CD14-positive monocyte (primary cell): ENCODE results near the gene TSHZ2. TPM values are rescaled to one million over a fixed set of nuclear protein-coding genes. Genes with fewer than 3 reads are reported as not detected.

ENCODE experiments used
- DNase-seq, 3 donors: peaks; one replicate each; pipeline ENCODE4 v3.0.0-alpha.2; 2011 to 2022
- H2AFZ ChIP-seq: 2 replicates; pipeline ENCODE4 v1.6.0; 2012; ENCODE audit warnings: mild to moderate bottlenecking, low read depth, low read length, inconsistent platforms; ENCODE audit not compliant: insufficient read depth, poor library complexity, severe bottlenecking
- H3K27ac ChIP-seq, 2 donors: 1 replicate in 1 of 2; 2 replicates in 1 of 2; pipeline ENCODE4 v1.5.1; 2012 to 2013; ENCODE audit warnings: low read length in 2 of 2, control low read depth in 1 of 2, inconsistent platforms in 1 of 2, low read depth in 1 of 2, mild to moderate bottlenecking in 1 of 2
- H3K27me3 ChIP-seq, 2 donors: one replicate each; pipeline versions ENCODE4 v1.6.0 to v1.6.1; 2011 to 2013; ENCODE audit warnings: low read length in 2 of 2; ENCODE audit not compliant: control insufficient read depth in 2 of 2, insufficient read depth in 2 of 2
- H3K36me3 ChIP-seq, 2 donors: replicated peaks in 1 of 2; 1 replicate in 1 of 2; 2 replicates in 1 of 2; pipeline versions ENCODE4 v1.5.1 to v1.6.1; 2012 to 2013; ENCODE audit warnings: low read length in 2 of 2, control low read depth in 1 of 2, inconsistent platforms in 1 of 2, mild to moderate bottlenecking in 1 of 2; ENCODE audit not compliant: insufficient read depth in 2 of 2, control insufficient read depth in 1 of 2
- H3K4me1 ChIP-seq, 2 donors: 1 replicate in 1 of 2; 2 replicates in 1 of 2; pipeline versions ENCODE4 v1.5.1 to v1.6.1; 2012 to 2013; ENCODE audit warnings: low read length in 2 of 2, control low read depth in 1 of 2, inconsistent platforms in 1 of 2, mild to moderate bottlenecking in 1 of 2, moderate library complexity in 1 of 2; ENCODE audit not compliant: insufficient read depth in 2 of 2, control insufficient read depth in 1 of 2
- H3K4me2 ChIP-seq: replicated peaks from 2 replicates; pipeline ENCODE3; 2012; ENCODE audit warnings: low read length, moderate library complexity, mild to moderate bottlenecking; ENCODE audit not compliant: poor library complexity, severe bottlenecking; ENCODE audit errors: extremely low read depth
- H3K4me3 ChIP-seq, 3 experiments: fragments of 200-600 bp in 1 of 3; sonication (generic) in 1 of 3; replicated peaks in 1 of 3; 1 replicate in 2 of 3; 2 replicates in 1 of 3; pipeline ENCODE4 v1.5.1; 2011 to 2013; ENCODE audit warnings: low read length in 3 of 3, mild to moderate bottlenecking in 3 of 3, control low read depth in 2 of 3, low read depth in 2 of 3, inconsistent platforms in 1 of 3, moderate library complexity in 1 of 3
- H3K79me2 ChIP-seq: 2 replicates; pipeline ENCODE4 v1.6.0; 2012; ENCODE audit warnings: mild to moderate bottlenecking, control low read depth, inconsistent platforms, low read length, moderate library complexity; ENCODE audit not compliant: insufficient read depth
- H3K9ac ChIP-seq: 2 replicates; pipeline ENCODE4 v1.6.0; 2017; ENCODE audit warnings: low read length, mild to moderate bottlenecking; ENCODE audit not compliant: insufficient read depth, poor library complexity, severe bottlenecking
- H3K9me3 ChIP-seq, 2 donors: replicated peaks in 1 of 2; 1 replicate in 1 of 2; 2 replicates in 1 of 2; pipeline versions ENCODE4 v1.5.1 to v1.6.1; 2012 to 2013; ENCODE audit warnings: low read length in 2 of 2, control low read depth in 1 of 2; ENCODE audit not compliant: control insufficient read depth in 1 of 2, insufficient read depth in 1 of 2
- H4K20me1 ChIP-seq: 2 replicates; pipeline ENCODE4 v1.6.0; 2012; ENCODE audit warnings: mild to moderate bottlenecking, low read length, control low read depth, moderate library complexity; ENCODE audit not compliant: insufficient read depth
- H3K27ac Mint-ChIP-seq, 7 donors: one replicate each; pipeline ENCODE4 v1.8.0; 2020; ENCODE audit warnings: mild to moderate bottlenecking in 7 of 7, mixed read lengths in 7 of 7, moderate library complexity in 6 of 7, inconsistent platforms in 2 of 7
- H3K27me3 Mint-ChIP-seq, 3 donors: one replicate each; pipeline ENCODE4 v1.8.0; 2021 to 2022; ENCODE audit warnings: low read depth in 3 of 3, mild to moderate bottlenecking in 3 of 3, mixed read lengths in 3 of 3, moderate library complexity in 3 of 3, inconsistent platforms in 1 of 3
- H3K36me3 Mint-ChIP-seq, 2 donors: one replicate each; pipeline ENCODE4 v1.8.0; 2020; ENCODE audit warnings: mixed read lengths in 2 of 2, inconsistent platforms in 1 of 2, mild to moderate bottlenecking in 1 of 2
- H3K4me1 Mint-ChIP-seq: one replicate; pipeline ENCODE4 v1.8.0; 2020; ENCODE audit warnings: mild to moderate bottlenecking, mixed read lengths
- H3K4me3 Mint-ChIP-seq, 2 donors: one replicate each; pipeline ENCODE4 v1.8.0; 2020; ENCODE audit warnings: mild to moderate bottlenecking in 2 of 2, mixed read lengths in 2 of 2, moderate library complexity in 1 of 2
- H3K9me3 Mint-ChIP-seq, 7 donors: one replicate each; pipeline ENCODE4 v1.8.0; 2020 to 2022; ENCODE audit warnings: mixed read lengths in 7 of 7, mild to moderate bottlenecking in 6 of 7, moderate library complexity in 6 of 7, inconsistent platforms in 2 of 7
- WGBS: methylation state at CpG from one replicate; pipeline ENCODE4 v1.1.5; 2013; ENCODE audit warnings: missing lambda C conversion rate; ENCODE audit not compliant: insufficient coverage; 5-methylcytosine and 5-hydroxymethylcytosine counted together
- intact Hi-C, 2 donors: fragments of 100-400 bp; cut with micrococcal nuclease; formaldehyde crosslinking; loops; one replicate each; pipeline versions ENCODE4 v1.15.0 to v1.15.1; 2023
- polyA plus RNA-seq, 3 donors: library from polyadenylated mRNA; depleted of rRNA in 1 of 3; unstranded in 2 of 3; stranded (reverse) in 1 of 3; fragments of 300-500 nt in 2 of 3; fragments of >200 nt in 1 of 3; fragmentation: Illumina TruSeq in 2 of 3; gene quantifications; 1 replicate in 2 of 3; 2 replicates in 1 of 3; pipeline ENCODE4 v1.2.3, GENCODE V29; 2012 to 2021
- TF ChIP-seq, protein P1 (sequence below): fragments of 200-600 bp; IDR thresholded peaks from one replicate; pipeline ENCODE4 v1.8.0; 2022; ENCODE audit warnings: antibody characterized with exemption, mild to moderate bottlenecking

Gene TSHZ2
- polyA plus RNA-seq, 3 donors, result not detected

DNA sequence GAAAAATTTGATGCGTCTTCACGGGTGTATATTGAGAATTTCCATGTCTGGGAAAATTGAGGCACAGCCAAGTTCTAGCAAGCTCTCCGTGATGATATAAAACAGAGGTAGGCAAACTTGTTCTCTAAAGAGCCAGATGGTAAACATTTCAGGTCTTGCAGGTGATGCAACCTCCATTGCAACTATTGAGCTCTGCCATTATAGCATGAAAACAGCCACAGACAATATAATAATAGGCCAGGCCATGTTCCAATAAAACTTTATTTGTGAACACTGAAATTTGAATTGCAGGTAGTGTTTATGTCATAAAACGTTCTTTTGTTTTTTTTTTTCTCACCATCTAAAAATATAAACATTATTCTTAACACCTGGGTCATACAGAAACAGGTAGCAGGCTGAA is 453.3 kb downstream of the TSHZ2 start:
- Histone ChIP-seq H3K4me3 (peak overlapping the region in 1 of 3 experiments; percentile 49), H3K79me2 (no peaks in the 10 kb centered on the region), H3K27me3 (peaks cover 0 to 2% of the 10 kb centered on the region in 2 donors), H3K36me3 (no peaks in the 10 kb centered on the region), H2AFZ (peak overlapping the region; percentile 58), H4K20me1 (no peaks in the 10 kb centered on the region), H3K27ac (no peak overlapping the region), H3K4me2 (peak overlapping the region; percentile 61), H3K9ac (no peak overlapping the region), H3K4me1 (peaks cover 9 to 11% of the 10 kb centered on the region in 2 donors), H3K9me3 (peaks cover 0 to 3% of the 10 kb centered on the region in 2 donors)
- TF ChIP-seq, protein P1, sequence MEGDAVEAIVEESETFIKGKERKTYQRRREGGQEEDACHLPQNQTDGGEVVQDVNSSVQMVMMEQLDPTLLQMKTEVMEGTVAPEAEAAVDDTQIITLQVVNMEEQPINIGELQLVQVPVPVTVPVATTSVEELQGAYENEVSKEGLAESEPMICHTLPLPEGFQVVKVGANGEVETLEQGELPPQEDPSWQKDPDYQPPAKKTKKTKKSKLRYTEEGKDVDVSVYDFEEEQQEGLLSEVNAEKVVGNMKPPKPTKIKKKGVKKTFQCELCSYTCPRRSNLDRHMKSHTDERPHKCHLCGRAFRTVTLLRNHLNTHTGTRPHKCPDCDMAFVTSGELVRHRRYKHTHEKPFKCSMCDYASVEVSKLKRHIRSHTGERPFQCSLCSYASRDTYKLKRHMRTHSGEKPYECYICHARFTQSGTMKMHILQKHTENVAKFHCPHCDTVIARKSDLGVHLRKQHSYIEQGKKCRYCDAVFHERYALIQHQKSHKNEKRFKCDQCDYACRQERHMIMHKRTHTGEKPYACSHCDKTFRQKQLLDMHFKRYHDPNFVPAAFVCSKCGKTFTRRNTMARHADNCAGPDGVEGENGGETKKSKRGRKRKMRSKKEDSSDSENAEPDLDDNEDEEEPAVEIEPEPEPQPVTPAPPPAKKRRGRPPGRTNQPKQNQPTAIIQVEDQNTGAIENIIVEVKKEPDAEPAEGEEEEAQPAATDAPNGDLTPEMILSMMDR, result no peak
- no peak overlapping the region for H3K4me3 Mint-ChIP-seq
- no peak overlapping the region for H3K27ac Mint-ChIP-seq
- no CpG with 5 or more reads among the region's 4 CpGs for WGBS
- no peak for DNase-seq
- peaks cover 2 to 7% (median 6%) of the 10 kb centered on the region in 7 donors for H3K9me3 Mint-ChIP-seq
- H3K36me3 Mint-ChIP-seq, result peaks cover 0 to 4% of the 10 kb centered on the region in 2 donors
- intact Hi-C loops, result no loop called here
- peaks cover 0 to 7% (median 2%) of the 10 kb centered on the region in 3 donors for H3K27me3 Mint-ChIP-seq
- peaks cover 13% of the 10 kb centered on the region for H3K4me1 Mint-ChIP-seq

DNA sequence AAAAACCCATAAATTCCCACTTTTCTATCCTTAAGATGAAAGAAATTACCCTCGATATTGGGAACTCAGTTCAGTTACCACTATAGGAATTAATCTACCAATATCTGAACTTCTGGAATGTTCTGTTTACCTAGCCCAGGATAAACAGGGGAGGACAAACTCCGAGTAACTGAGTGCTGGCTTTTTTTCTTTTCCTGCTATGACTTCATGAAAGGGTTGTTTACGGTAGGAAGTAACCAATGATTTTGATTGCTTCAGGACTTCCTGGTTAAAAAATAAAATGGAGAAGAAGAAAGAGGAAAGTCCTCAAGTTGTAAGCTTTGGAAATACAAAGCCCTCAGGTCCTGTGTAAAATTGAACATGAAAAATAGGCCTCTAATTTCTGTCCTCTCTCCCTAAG is 453.8 kb downstream of the TSHZ2 start:
- Histone ChIP-seq H3K27me3 (peaks cover 0 to 2% of the 10 kb centered on the region in 2 donors), H4K20me1 (no peaks in the 10 kb centered on the region), H3K9me3 (peaks cover 0 to 3% of the 10 kb centered on the region in 2 donors), H3K79me2 (no peaks in the 10 kb centered on the region), H3K4me3 (peak overlapping the region in 2 of 3 experiments; percentile 9 to 49), H3K4me1 (peaks cover 9 to 11% of the 10 kb centered on the region in 2 donors), H3K4me2 (peak overlapping the region; percentile 61), H3K27ac (peak overlapping the region in 1 of 2 donors; percentile 49), H2AFZ (peak overlapping the region; percentile 58), H3K9ac (peak overlapping the region; percentile 15), H3K36me3 (no peaks in the 10 kb centered on the region)
- Mint-ChIP-seq H3K4me3 (peak overlapping the region in 1 of 2 donors; percentile 69), H3K27ac (peak overlapping the region in 6 of 7 donors; percentile 28 to 72 (median 69)), H3K4me1 (peaks cover 13% of the 10 kb centered on the region), H3K36me3 (peaks cover 0 to 4% of the 10 kb centered on the region in 2 donors), H3K27me3 (peaks cover 0 to 8% (median 2%) of the 10 kb centered on the region in 3 donors), H3K9me3 (peaks cover 2 to 7% (median 5%) of the 10 kb centered on the region in 7 donors)
- intact Hi-C loops, result no loop called here
- TF ChIP-seq, protein P1, result no peak
- WGBS, result 0% methylated on average over 1 of the region's 3 CpGs
- peak; percentile 1 to 23 (median 13) for DNase-seq
